Activated T-helper 2 cell treated with anti-CD3 and anti-CD28 coated beads, Interferon-gamma antibody, Interleukin-2, Interleukin-4, amounts not matched to agents 10 μg/mL and 5 μg/mL and 100 μg/mL, durations not matched to agents 14 hours and 24 hours and 36 hours (primary cell): ENCODE measurements around the gene ACTG1. TPM values are rescaled to one million over a fixed set of nuclear protein-coding genes. Genes with fewer than 3 reads are reported as not detected.

Experiments used
- DNase-seq: peaks from one replicate; pipeline ENCODE4 v3.0.0; 2021; ENCODE audit warnings: low spot score
- H3K27ac Mint-ChIP-seq: one replicate; pipeline ENCODE4 v1.8.0; 2021; ENCODE audit warnings: mixed read lengths
- H3K27me3 Mint-ChIP-seq: one replicate; pipeline ENCODE4 v1.8.0; 2021; ENCODE audit warnings: low read depth, mixed read lengths
- H3K36me3 Mint-ChIP-seq: one replicate; pipeline ENCODE4 v1.8.0; 2021; ENCODE audit warnings: low read depth, mixed read lengths
- H3K4me1 Mint-ChIP-seq: one replicate; pipeline ENCODE4 v1.8.0; 2021; ENCODE audit warnings: low read depth, mixed read lengths
- H3K4me3 Mint-ChIP-seq: one replicate; pipeline ENCODE4 v1.8.0; 2021; ENCODE audit warnings: low read depth, mild to moderate bottlenecking, moderate library complexity, mixed read lengths
- H3K9me3 Mint-ChIP-seq: one replicate; pipeline ENCODE4 v1.8.0; 2021; ENCODE audit warnings: mixed read lengths
- intact Hi-C: fragments of 100-400 bp; cut with micrococcal nuclease; formaldehyde crosslinking; loops from one replicate; pipeline ENCODE4 v1.15.1; 2023
- total RNA-seq: library from RNA; stranded (reverse); gene quantifications from 2 replicates; pipeline ENCODE4 v1.2.3, GENCODE V29; 2022

The ACTG1 gene
- total RNA-seq, 1 donor from 2014 or later: 4,174 TPM

- intact Hi-C loops: loop anchor here (5.0 kb wide), 1 partner anchor 253 kb away; the partner anchor contains the start of genes NDUFAF8 and TEPSIN
- H3K27ac Mint-ChIP-seq: no peak overlapping the region
- H3K36me3 Mint-ChIP-seq: no peaks in the 10 kb centered on the region
- peaks cover 4% of the 10 kb centered on the region for H3K27me3 Mint-ChIP-seq
- H3K4me1 Mint-ChIP-seq: peaks cover 22% of the 10 kb centered on the region
- H3K9me3 Mint-ChIP-seq: no peaks in the 10 kb centered on the region
- DNase-seq: no peak
- peak overlapping the region; percentile 68 for H3K4me3 Mint-ChIP-seq
Observed at GRCh38 chr17:81489998-81490992, 22.3 kb downstream of the ACTG1 start.

DNA sequence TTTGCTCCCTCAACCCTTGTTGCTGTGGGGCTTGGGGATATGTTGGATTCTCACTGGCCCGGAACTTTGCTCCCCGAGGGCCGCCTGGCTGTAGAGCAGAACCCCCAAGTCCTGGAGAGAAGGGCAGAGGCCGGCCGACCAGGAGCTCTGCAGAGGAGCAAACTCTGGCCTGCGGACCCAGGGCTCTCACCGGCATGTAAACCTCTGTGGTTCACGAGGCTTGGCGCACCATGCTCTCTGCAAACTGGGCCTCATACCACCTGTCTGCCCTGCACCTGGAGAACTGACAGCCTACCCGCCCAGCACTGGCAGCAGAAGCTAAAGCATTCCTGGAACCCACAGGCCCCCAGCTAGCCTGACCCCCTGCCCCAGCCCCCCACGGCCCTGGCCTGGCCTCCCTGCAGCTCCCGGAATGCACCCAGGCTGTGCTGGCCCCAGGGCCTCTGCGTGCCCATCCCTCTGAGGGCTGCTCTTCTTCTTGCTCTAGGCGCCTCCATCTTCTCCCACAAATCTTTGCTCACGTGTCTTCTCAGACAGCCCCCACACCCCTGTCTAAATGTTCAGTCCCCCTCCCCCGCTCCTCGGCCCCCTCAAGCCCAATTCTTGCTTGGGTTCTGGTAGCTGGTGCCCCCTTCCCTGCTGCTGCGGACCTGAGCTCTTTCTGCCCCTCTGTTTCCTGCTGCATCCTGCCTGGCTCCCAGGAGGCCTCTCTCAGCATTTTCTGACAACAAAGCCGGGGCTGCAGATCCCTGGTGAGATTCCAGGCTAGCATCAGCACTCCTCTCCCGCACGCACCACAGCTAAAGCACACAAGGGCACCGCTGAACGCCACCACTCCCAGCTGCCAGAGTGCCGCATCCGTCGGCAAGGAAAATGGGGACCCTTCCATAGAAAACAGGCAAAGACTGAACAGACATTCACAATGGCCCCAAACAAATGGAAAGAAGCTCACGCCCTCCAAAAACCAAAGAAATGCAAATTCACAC, 23.3 kb downstream of the ACTG1 start:
- peak overlapping the region; percentile 68 for H3K4me3 Mint-ChIP-seq
- peak overlapping the region; percentile 58 for H3K27ac Mint-ChIP-seq
- H3K27me3 Mint-ChIP-seq: peaks cover 4% of the 10 kb centered on the region
- H3K4me1 Mint-ChIP-seq: peaks cover 18% of the 10 kb centered on the region
- H3K36me3 Mint-ChIP-seq: no peaks in the 10 kb centered on the region
- DNase-seq: no peak
- intact Hi-C loops: loop anchor here (5.0 kb wide), 1 partner anchor 252 kb away; the partner anchor contains the start of genes NDUFAF8 and TEPSIN
- no peaks in the 10 kb centered on the region for H3K9me3 Mint-ChIP-seq

GRCh38 chr17:81488276-81488860, 24.2 kb downstream of the ACTG1 start:
- Mint-ChIP-seq H3K4me1 (peaks cover 18% of the 10 kb centered on the region), H3K27me3 (peaks cover 4% of the 10 kb centered on the region), H3K9me3 (no peaks in the 10 kb centered on the region), H3K27ac (no peak overlapping the region), H3K4me3 (peak overlapping the region; percentile 13), H3K36me3 (no peaks in the 10 kb centered on the region)
- DNase-seq: no peak
- intact Hi-C loops: loop anchor here (5.0 kb wide), 1 partner anchor 251 kb away; the partner anchor contains the start of genes NDUFAF8 and TEPSIN

DNA sequence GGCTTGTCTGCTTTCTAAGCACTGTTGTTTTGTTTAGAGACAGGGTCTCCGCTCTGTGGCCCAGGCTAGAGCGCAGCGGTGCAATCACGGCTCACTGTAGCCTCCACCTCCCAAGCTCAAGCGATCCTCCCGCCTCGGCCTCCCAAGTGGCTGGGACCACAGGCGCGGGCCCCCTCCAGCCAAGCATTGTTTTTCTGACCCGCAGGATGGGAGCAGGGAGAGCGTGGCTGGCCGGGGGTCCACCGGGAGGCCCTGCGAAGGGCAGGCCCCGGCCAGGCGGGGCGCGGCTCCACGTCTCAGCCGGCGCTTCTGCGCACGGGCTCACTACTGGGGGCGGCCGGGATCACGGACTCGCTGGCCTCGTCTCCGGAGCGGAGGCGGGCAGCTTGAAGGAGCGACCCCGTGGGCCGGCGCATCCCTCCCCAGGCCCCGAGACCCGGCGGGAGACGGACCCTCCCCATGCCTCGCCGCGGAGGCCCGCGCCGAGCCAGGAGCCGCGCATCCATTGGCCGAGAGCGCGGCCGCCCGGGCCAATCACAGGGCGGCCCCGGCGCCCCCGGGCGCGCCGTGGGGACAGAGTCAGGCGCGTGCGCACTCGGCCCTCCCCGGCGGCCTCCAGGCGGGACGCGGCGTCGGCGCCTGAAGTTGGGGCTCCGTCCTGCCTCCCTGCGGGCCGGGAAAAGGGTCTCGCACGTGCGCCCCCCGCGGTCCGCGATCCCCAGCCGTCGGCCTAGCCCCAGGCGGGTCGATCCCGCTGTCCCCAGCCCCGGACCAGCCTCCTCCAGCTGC, 24.9 kb downstream of the ACTG1 start:
- peaks cover 6% of the 10 kb centered on the region for H3K27me3 Mint-ChIP-seq
- H3K4me3 Mint-ChIP-seq: peak overlapping the region; percentile 67
- intact Hi-C loops: loop anchor here (5.0 kb wide), 1 partner anchor 250 kb away; the partner anchor contains the start of genes NDUFAF8 and TEPSIN
- H3K27ac Mint-ChIP-seq: peak overlapping the region; percentile 55
- no peaks in the 10 kb centered on the region for H3K9me3 Mint-ChIP-seq
- no peaks in the 10 kb centered on the region for H3K36me3 Mint-ChIP-seq
- peak; percentile 73 for DNase-seq
- peaks cover 18% of the 10 kb centered on the region for H3K4me1 Mint-ChIP-seq

- Mint-ChIP-seq H3K4me1 (peaks cover 18% of the 10 kb centered on the region), H3K9me3 (no peaks in the 10 kb centered on the region), H3K27ac (peak overlapping the region; percentile 55), H3K27me3 (peaks cover 11% of the 10 kb centered on the region), H3K4me3 (peak overlapping the region; percentile 67), H3K36me3 (no peaks in the 10 kb centered on the region)
- intact Hi-C loops: loop anchor here (5.0 kb wide), 1 partner anchor 250 kb away; the partner anchor contains the start of genes NDUFAF8 and TEPSIN
- no peak for DNase-seq
Observed at GRCh38 chr17:81487089-81487486, 25.5 kb downstream of the ACTG1 start.

- intact Hi-C loops: loop anchor here (5.0 kb wide), 1 partner anchor 249 kb away; the partner anchor contains the start of genes NDUFAF8 and TEPSIN
- peak overlapping the region; percentile 40 for H3K4me3 Mint-ChIP-seq
- H3K4me1 Mint-ChIP-seq: peaks cover 20% of the 10 kb centered on the region
- DNase-seq: no peak
- no peaks in the 10 kb centered on the region for H3K9me3 Mint-ChIP-seq
- no peaks in the 10 kb centered on the region for H3K36me3 Mint-ChIP-seq
- peaks cover 16% of the 10 kb centered on the region for H3K27me3 Mint-ChIP-seq
- H3K27ac Mint-ChIP-seq: peak overlapping the region; percentile 73
Observed at GRCh38 chr17:81486199-81486810, 26.3 kb downstream of the ACTG1 start.

DNA sequence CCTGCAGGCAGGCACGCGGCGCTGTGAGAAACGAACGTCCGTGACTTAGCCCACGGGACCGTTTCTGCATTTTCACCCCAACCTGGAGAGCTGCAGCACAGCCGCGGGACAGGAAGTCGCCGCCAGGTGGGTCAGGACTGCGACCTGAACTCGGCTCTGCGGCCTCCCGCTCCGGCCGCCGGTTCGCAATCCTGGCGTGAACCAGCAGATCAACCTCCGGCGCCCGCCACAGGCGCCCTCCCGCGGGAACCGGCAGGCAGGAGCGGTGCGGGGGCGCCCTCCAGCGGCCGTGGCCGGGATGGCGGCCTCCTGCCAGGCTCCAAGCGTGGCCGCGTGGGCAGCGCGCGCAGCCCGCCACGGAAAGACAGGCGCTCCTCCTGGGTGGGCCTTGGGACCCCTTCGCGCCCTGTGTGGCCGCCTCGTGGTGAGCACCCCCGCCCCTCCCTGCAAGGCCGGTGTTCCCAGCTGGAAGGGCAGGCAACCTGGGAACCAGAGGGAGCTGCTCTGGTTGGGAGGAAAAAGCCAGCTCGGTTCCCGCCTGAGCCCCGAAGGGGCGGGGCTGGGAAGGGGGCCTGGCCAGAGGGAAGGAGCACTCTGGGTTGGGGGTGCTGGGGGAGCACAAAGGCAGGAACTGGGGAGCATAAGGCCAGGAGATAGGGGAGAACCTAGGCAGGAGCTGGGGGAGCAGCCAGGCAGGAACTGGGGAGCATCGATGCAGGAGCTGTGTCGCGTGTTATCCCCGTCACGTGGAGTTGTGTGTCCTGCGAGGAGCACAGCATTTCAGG, 28.2 kb downstream of the ACTG1 start:
- peaks cover 28% of the 10 kb centered on the region for H3K27me3 Mint-ChIP-seq
- no peaks in the 10 kb centered on the region for H3K36me3 Mint-ChIP-seq
- intact Hi-C loops: loop anchor here (2.0 to 5.0 kb wide), 4 partner anchors 82 to 232 kb away; partner anchors contain the start of gene SLC38A10
- H3K9me3 Mint-ChIP-seq: no peaks in the 10 kb centered on the region
- peaks cover 12% of the 10 kb centered on the region for H3K4me1 Mint-ChIP-seq
- H3K27ac Mint-ChIP-seq: no peak overlapping the region
- DNase-seq: peak; percentile 84
- peak overlapping the region; percentile 13 for H3K4me3 Mint-ChIP-seq

DNA sequence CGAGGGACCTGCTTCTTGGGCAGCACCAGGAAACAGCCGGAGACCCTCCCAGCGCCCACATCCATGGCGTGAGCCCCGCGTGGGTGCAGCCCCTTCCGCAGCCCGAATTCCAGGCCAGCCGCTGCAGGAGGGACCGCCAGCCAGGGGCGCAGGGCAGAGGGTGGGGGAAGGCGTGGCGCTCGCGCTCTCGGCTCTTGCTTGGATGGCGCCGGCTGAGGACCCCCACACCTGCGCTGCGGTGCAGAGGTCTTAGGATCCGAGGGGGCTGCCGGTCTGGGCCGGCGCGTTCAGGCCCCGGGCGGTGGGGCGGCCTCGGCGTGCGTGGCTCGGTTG, 28.8 kb downstream of the ACTG1 start:
- Mint-ChIP-seq H3K27ac (no peak overlapping the region), H3K4me3 (no peak overlapping the region), H3K9me3 (no peaks in the 10 kb centered on the region), H3K27me3 (peaks cover 28% of the 10 kb centered on the region), H3K36me3 (no peaks in the 10 kb centered on the region), H3K4me1 (peaks cover 11% of the 10 kb centered on the region)
- intact Hi-C loops: loop anchor here (2.0 to 5.0 kb wide), 4 partner anchors 82 to 231 kb away; partner anchors contain the start of gene SLC38A10
- no peak for DNase-seq

GRCh38 chr17:81483085-81483861, 29.3 kb downstream of the ACTG1 start:
- peak overlapping the region; percentile 13 for H3K4me3 Mint-ChIP-seq
- no peak for DNase-seq

GRCh38 chr17:81482673-81483072, 29.9 kb downstream of the ACTG1 start:
- peaks cover 32% of the 10 kb centered on the region for H3K27me3 Mint-ChIP-seq
- no peaks in the 10 kb centered on the region for H3K9me3 Mint-ChIP-seq
- H3K36me3 Mint-ChIP-seq: no peaks in the 10 kb centered on the region
- no peak for DNase-seq
- intact Hi-C loops: loop anchor here (5.0 kb wide), 2 partner anchors 80 to 95 kb away; no protein-coding TSS in a partner anchor
- H3K4me3 Mint-ChIP-seq: peak overlapping the region; percentile 13
- H3K27ac Mint-ChIP-seq: no peak overlapping the region
- H3K4me1 Mint-ChIP-seq: peaks cover 11% of the 10 kb centered on the region

More at GRCh38 chr17:81483085-81483861, 29.3 kb downstream of the ACTG1 start:
- H3K36me3 Mint-ChIP-seq: no peaks in the 10 kb centered on the region
- peaks cover 28% of the 10 kb centered on the region for H3K27me3 Mint-ChIP-seq
- peaks cover 11% of the 10 kb centered on the region for H3K4me1 Mint-ChIP-seq
- intact Hi-C loops: loop anchor here (5.0 kb wide), 2 partner anchors 81 to 96 kb away; no protein-coding TSS in a partner anchor
- no peak overlapping the region for H3K27ac Mint-ChIP-seq
- H3K9me3 Mint-ChIP-seq: no peaks in the 10 kb centered on the region
